GM21723 (cell line): ENCODE results near the gene NSUN2.
A peak's percentile ranks its signal among the peaks of the same experiment; 100 is the strongest.
"Not testable (repeated sequence)": the region's sequence is repeated elsewhere in the genome, so short reads cannot be mapped to it uniquely, and the experiment has no call there.

Source experiments
- ATAC-seq: cut with Tn5 transposase; IDR thresholded peaks from one replicate; pipeline ENCODE4 v1.9.1; 2021; ENCODE audit warnings: mild to moderate bottlenecking, moderate library complexity; ENCODE audit not compliant: unreplicated experiment

The NSUN2 gene

GRCh38 chr5:6645571-6646362 lies 12.9 kb upstream of the NSUN2 start:
- ATAC-seq, result not testable (repeated sequence)

- ATAC-seq, result no peak
Observed at GRCh38 chr5:6644794-6645241, 12.0 kb upstream of the NSUN2 start.

DNA sequence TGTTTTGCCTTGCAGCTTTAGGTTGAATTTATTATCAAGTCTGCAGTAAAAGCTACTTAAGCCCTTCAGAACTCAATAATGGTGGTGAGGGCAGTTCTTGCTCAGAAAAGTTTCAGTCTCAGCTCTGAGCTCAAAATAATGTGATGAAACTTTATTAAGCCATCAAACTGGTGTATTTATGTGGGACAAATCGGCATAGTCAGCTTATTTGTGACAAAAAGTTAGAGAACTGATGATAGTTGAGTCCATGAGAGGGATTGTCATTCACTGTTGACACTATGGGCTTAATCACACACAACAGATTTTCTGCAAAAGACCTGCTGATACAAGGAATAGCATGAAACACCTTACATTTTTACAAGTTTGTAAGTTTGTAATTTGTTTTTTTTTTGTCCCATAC lies 9.8 kb upstream of the NSUN2 start:
- no peak for ATAC-seq

DNA sequence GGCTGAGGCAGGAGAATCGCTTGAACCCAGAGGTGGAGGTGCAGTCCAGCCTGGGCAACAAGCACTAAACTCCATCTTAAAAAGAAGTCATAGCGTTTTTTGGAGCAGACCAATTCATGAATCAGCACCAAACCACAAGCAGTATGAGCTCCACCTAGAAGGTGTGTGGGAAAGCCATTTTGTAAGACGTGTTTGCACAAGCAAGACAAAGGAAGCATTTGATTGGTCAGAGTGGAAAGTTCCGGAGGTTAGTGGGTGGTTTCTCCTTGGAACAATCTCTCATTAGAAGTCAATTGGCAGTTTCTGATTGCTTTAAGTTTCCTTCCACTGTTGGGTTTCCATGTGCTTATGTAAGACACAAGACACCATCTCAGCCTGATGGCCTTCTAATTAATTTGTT lies 5.4 kb upstream of the NSUN2 start:
- no peak for ATAC-seq

- no peak for ATAC-seq
Observed at GRCh38 chr5:6637590-6637989, 4.7 kb upstream of the NSUN2 start.

GRCh38 chr5:6637022-6637421 lies 4.2 kb upstream of the NSUN2 start:
- ATAC-seq, result no peak

DNA sequence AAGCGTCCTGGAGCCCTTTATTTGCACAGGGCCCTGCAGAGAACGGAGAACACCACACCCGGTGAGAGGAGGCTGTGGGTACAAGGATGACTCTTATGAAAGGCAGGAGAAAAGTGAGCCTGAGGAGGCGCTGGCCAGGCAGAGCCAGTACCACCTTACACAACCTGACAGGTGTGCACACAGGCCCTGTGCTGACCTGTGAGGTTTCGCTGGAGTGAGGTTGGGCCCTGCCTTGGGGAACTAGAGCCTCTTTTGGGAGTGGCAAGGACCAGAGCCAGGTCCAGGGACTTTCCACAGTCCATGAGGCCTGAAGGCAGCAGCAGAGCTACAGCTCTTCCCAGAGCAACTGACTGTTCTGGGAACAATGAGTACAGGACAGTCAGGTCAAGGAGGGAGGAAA lies 3.4 kb upstream of the NSUN2 start:
- ATAC-seq, result no peak

DNA sequence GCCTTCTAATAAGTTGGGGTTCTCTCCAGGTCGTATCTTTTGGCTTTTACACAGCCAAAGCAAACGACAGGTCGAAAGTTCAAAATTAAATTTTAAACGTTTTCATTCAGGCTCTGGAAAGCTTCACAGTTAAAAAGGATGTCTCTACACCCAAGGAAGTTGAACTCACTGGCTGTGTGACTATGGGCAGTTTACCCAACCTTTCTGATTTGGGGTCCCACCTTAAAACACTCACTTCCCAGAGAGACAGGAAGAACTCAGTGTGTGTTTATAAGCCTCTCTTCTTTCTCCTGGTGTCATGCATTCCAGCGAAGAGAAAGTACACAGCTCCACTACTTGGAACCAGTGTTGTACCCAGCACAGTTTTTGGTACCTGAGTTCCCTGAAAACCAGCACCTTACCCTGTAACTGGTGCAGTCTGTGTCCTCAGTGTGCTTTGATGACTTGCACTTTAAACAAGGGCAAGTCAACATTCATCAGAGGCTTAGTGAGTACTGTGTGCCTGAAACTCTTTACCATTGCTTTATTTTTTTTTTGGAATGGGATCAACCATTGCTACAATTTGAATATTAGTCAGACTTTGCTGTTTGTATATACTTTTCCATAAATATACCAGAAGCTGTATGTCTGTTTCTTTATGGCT lies 2.1 kb upstream of the NSUN2 start:
- ATAC-seq, result no peak

- no peak for ATAC-seq
Observed at GRCh38 chr5:6634306-6634705, 1.5 kb upstream of the NSUN2 start.

- peak; percentile 59 for ATAC-seq
Observed at GRCh38 chr5:6633469-6634245, 813 bp upstream of the NSUN2 start.

- ATAC-seq, result peak; percentile 15
Observed at GRCh38 chr5:6632324-6632887, 438 bp downstream of the NSUN2 start.

DNA sequence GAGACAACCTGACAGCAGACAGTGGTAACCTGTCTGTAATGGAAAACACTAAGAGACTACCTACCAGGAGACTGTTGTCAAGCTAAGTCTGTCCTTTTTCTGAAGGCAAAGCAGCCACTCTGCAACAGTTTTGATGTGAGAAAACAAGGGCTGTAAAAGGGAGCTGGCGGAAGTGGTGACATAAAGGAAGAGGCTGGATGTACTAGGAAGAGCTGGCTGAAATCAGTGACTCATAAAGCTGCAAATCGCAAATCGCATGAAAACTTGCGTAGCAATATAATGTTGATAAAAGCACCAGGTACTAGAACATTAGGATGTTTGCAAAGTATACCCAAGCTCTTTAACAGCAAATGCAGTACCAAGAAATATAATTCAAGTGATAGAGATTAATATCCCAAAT lies 1.4 kb downstream of the NSUN2 start:
- ATAC-seq, result no peak

GRCh38 chr5:6626508-6626907 lies 6.3 kb downstream of the NSUN2 start:
- ATAC-seq, result no peak

DNA sequence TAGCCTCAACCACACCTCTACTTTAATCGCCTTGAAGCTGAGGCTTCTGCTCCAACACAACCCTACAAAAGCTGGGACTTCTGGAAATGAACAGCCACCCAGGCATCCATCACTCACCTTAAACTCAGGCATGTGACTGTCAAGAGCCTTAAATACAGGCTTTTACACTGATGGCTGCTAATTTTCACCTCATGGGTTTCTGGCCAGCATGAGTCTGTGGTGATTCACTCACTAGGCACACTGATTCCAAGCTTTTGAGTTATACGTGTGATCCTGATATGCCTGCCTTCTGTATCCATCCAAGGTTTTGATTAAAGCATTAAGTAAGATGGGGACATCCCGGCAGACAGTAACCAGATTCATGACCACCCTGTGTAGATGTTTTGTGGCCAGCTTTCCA lies 8.9 kb downstream of the NSUN2 start:
- ATAC-seq, result no peak

DNA sequence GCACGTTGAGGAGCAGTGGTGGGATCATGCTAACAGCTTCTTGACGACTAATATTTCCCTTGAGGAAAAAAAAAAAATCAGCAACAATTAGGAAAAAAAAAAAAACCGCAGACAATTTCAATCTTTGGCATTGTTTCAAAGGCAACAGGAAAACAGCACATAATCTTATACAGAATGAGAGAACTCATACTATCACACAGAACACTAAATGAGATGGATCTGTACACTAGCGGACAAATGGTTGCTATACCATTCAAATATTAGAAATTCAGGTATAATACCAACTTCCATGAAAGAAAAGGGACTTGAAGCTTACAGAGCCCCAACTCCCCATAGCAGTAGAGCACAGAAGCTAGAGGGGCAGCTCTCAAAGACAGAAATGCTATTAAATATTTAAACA lies 9.6 kb downstream of the NSUN2 start:
- no peak for ATAC-seq

GRCh38 chr5:6616632-6617031 lies 16.2 kb downstream of the NSUN2 start:
- no peak for ATAC-seq

- ATAC-seq, result no peak
Observed at GRCh38 chr5:6615034-6615815, 17.6 kb downstream of the NSUN2 start.

GRCh38 chr5:6611334-6612256 lies 21.2 kb downstream of the NSUN2 start:
- ATAC-seq, result no peak

GRCh38 chr5:6608016-6608415 lies 24.8 kb downstream of the NSUN2 start:
- ATAC-seq, result no peak

- ATAC-seq, result no peak
Observed at GRCh38 chr5:6607559-6607936, 25.3 kb downstream of the NSUN2 start.
